GM12878 (cell line): ENCODE data around the gene KRT6B.

Experiments
- BRCA1 ChIP-seq: IDR thresholded peaks from 2 replicates; pipeline ENCODE4 v1.6.1; 2011; ENCODE audit warnings: low read depth, low read length, improper control_type of control experiment
- CUX1 ChIP-seq: IDR thresholded peaks from 2 replicates; pipeline ENCODE4 v1.6.1; 2012; ENCODE audit warnings: improper control_type of control experiment, low read depth, low read length; ENCODE audit not compliant: insufficient replicate concordance
- EP300 ChIP-seq, 2 experiments: fragments of 150-350 bp in 1 of 2; IDR thresholded peaks; 2 replicates each; pipeline ENCODE4 v1.6.1; 2011 to 2012; ENCODE audit warnings: low read depth in 2 of 2, low read length in 2 of 2, borderline replicate concordance in 1 of 2, improper control_type of control experiment in 1 of 2, inconsistent platforms in 1 of 2; ENCODE audit not compliant: control insufficient read depth in 1 of 2
- HCFC1 ChIP-seq: fragments of 150-350 bp; IDR thresholded peaks from 2 replicates; pipeline ENCODE4 v1.6.1; 2014; ENCODE audit warnings: low read length
- MYB ChIP-seq: fragments of 150-350 bp; IDR thresholded peaks from 2 replicates; pipeline ENCODE4 v1.6.1; 2014; ENCODE audit warnings: mild to moderate bottlenecking, low read depth, low read length, borderline replicate concordance
- TAF1 ChIP-seq: IDR thresholded peaks from 2 replicates; pipeline ENCODE4 v1.6.1; 2011; ENCODE audit warnings: mild to moderate bottlenecking, low read depth, low read length, borderline replicate concordance
- TARDBP ChIP-seq: IDR thresholded peaks from 2 replicates; pipeline ENCODE4 v1.6.1; 2016; ENCODE audit warnings: borderline replicate concordance
- USF2 ChIP-seq: IDR thresholded peaks from 2 replicates; pipeline ENCODE4 v1.6.1; 2011; ENCODE audit warnings: low read depth, low read length, improper control_type of control experiment, borderline replicate concordance
- YY1 ChIP-seq: IDR thresholded peaks from 2 replicates; pipeline ENCODE4 v1.6.1; 2011; ENCODE audit warnings: low read depth, mild to moderate bottlenecking, low read length
- ZNF274 ChIP-seq: IDR thresholded peaks from one replicate; pipeline ENCODE4 v1.8.0; 2011; ENCODE audit not compliant: insufficient read length, insufficient read depth
- TF ChIP-seq, protein P1 (sequence below), 3 experiments: IDR thresholded peaks in 2 of 3; conservative IDR thresholded peaks in 1 of 3; 2 replicates each; pipeline ENCODE4 v1.5.1; 2011; ENCODE audit warnings: low read depth in 3 of 3, low read length in 3 of 3, mild to moderate bottlenecking in 3 of 3, control low read depth in 2 of 3, moderate library complexity in 2 of 3, inconsistent platforms in 1 of 3, mixed read lengths in 1 of 3; ENCODE audit not compliant: control insufficient read depth in 2 of 3, insufficient read depth in 1 of 3; ENCODE audit errors: extremely low read depth in 1 of 3
- TF ChIP-seq, protein P2 (sequence below): fragments of 150-350 bp; IDR thresholded peaks from 2 replicates; pipeline ENCODE4 v1.6.1; 2014; ENCODE audit warnings: mild to moderate bottlenecking, low read depth, low read length
- TF ChIP-seq, protein P3 (sequence below): IDR thresholded peaks from 2 replicates; pipeline ENCODE4 v1.6.1; 2011; ENCODE audit warnings: mild to moderate bottlenecking, low read depth, low read length, moderate library complexity; ENCODE audit not compliant: insufficient replicate concordance

DNA sequence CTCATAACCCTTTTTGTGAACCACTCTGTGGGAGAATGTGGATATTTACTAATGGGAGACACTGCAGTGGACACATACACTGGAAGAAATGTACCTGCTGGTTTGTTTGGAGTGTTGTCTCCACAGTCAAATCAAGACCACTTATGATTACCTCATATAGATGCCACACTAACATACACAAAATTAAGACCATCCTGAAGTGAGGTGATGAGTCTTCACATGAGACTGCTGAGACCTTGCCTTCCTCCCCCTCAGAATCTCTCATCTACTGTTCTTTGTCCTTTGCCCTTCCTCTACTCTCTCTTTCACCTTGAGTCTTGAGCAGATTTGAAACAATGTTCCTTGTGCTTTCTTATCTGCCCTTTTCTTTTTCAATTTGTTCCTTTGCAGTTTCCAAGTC lies 36.8 kb upstream of the KRT6B start:
- no peak for TF ChIP-seq HCFC1
- no peak for TF ChIP-seq TAF1
- no peak for TF ChIP-seq MYB
- TF ChIP-seq, protein P1, sequence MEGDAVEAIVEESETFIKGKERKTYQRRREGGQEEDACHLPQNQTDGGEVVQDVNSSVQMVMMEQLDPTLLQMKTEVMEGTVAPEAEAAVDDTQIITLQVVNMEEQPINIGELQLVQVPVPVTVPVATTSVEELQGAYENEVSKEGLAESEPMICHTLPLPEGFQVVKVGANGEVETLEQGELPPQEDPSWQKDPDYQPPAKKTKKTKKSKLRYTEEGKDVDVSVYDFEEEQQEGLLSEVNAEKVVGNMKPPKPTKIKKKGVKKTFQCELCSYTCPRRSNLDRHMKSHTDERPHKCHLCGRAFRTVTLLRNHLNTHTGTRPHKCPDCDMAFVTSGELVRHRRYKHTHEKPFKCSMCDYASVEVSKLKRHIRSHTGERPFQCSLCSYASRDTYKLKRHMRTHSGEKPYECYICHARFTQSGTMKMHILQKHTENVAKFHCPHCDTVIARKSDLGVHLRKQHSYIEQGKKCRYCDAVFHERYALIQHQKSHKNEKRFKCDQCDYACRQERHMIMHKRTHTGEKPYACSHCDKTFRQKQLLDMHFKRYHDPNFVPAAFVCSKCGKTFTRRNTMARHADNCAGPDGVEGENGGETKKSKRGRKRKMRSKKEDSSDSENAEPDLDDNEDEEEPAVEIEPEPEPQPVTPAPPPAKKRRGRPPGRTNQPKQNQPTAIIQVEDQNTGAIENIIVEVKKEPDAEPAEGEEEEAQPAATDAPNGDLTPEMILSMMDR (IDR thresholded peaks at IDR 0.05 in 2 of 3, conservative IDR thresholded peaks at IDR 0.05 in 1 of 3; ENCODE audit: control insufficient read depth in 2 of 3, extremely low read depth in 1 of 3, insufficient read depth in 1 of 3, low read depth in 3 of 3, low read length in 3 of 3): no peak
- TF ChIP-seq, protein P2, sequence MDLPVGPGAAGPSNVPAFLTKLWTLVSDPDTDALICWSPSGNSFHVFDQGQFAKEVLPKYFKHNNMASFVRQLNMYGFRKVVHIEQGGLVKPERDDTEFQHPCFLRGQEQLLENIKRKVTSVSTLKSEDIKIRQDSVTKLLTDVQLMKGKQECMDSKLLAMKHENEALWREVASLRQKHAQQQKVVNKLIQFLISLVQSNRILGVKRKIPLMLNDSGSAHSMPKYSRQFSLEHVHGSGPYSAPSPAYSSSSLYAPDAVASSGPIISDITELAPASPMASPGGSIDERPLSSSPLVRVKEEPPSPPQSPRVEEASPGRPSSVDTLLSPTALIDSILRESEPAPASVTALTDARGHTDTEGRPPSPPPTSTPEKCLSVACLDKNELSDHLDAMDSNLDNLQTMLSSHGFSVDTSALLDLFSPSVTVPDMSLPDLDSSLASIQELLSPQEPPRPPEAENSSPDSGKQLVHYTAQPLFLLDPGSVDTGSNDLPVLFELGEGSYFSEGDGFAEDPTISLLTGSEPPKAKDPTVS: no peak
- no peak for TF ChIP-seq BRCA1
- no peak for TF ChIP-seq USF2
- TF ChIP-seq, protein P3, sequence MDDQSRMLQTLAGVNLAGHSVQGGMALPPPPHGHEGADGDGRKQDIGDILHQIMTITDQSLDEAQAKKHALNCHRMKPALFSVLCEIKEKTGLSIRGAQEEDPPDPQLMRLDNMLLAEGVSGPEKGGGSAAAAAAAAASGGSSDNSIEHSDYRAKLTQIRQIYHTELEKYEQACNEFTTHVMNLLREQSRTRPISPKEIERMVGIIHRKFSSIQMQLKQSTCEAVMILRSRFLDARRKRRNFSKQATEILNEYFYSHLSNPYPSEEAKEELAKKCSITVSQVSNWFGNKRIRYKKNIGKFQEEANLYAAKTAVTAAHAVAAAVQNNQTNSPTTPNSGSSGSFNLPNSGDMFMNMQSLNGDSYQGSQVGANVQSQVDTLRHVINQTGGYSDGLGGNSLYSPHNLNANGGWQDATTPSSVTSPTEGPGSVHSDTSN: no peak
- TF ChIP-seq CUX1: no peak
- TF ChIP-seq YY1: no peak
- no peak for TF ChIP-seq EP300 (IDR thresholded peaks at IDR 0.05; ENCODE audit: borderline replicate concordance in 1 of 2, control insufficient read depth in 1 of 2, low read depth in 2 of 2, low read length in 2 of 2)
- no peak for TF ChIP-seq ZNF274
- no peak for TF ChIP-seq TARDBP
